ENCODE measurements around the gene C2orf78.

DNA sequence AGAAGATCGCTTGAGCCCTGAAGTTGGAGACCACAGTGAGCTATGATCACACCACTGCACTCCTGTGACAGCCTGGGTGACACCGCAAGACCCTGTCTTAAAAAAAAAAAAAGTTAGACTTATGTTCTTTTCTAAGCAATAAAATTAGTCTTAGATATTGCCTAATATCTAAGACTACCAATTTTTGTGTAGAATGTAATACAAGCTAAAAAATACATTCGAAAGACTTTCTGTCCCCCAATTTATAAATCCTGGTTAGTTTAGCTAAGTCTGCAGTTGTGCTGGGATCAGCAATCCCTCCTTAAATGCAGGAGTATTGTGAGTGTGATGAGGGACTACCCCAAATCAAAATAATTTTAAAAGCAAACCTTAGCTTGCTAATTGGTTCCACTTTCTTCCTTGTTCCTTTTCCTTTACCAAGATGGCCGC lies 44.4 kb downstream of the C2orf78 start:
- TF ChIP-seq, protein P1, sequence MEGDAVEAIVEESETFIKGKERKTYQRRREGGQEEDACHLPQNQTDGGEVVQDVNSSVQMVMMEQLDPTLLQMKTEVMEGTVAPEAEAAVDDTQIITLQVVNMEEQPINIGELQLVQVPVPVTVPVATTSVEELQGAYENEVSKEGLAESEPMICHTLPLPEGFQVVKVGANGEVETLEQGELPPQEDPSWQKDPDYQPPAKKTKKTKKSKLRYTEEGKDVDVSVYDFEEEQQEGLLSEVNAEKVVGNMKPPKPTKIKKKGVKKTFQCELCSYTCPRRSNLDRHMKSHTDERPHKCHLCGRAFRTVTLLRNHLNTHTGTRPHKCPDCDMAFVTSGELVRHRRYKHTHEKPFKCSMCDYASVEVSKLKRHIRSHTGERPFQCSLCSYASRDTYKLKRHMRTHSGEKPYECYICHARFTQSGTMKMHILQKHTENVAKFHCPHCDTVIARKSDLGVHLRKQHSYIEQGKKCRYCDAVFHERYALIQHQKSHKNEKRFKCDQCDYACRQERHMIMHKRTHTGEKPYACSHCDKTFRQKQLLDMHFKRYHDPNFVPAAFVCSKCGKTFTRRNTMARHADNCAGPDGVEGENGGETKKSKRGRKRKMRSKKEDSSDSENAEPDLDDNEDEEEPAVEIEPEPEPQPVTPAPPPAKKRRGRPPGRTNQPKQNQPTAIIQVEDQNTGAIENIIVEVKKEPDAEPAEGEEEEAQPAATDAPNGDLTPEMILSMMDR (IDR thresholded peaks at IDR 0.05; ENCODE audit: insufficient read depth, low read length, poor library complexity, severe bottlenecking) = no peak
- TF ChIP-seq EZH2phosphoT487 (conservative IDR thresholded peaks at IDR 0.05; ENCODE audit: low read length) = no peak

All from SU-DHL-6 (cell line).